ENCODE results near the gene CDK5.

- no peak for TF ChIP-seq POLR2A (IDR thresholded peaks at IDR 0.05)
- TF ChIP-seq, protein P1, sequence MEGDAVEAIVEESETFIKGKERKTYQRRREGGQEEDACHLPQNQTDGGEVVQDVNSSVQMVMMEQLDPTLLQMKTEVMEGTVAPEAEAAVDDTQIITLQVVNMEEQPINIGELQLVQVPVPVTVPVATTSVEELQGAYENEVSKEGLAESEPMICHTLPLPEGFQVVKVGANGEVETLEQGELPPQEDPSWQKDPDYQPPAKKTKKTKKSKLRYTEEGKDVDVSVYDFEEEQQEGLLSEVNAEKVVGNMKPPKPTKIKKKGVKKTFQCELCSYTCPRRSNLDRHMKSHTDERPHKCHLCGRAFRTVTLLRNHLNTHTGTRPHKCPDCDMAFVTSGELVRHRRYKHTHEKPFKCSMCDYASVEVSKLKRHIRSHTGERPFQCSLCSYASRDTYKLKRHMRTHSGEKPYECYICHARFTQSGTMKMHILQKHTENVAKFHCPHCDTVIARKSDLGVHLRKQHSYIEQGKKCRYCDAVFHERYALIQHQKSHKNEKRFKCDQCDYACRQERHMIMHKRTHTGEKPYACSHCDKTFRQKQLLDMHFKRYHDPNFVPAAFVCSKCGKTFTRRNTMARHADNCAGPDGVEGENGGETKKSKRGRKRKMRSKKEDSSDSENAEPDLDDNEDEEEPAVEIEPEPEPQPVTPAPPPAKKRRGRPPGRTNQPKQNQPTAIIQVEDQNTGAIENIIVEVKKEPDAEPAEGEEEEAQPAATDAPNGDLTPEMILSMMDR (IDR thresholded peaks at IDR 0.05): no peak
- no peak for TF ChIP-seq EP300 (IDR thresholded peaks at IDR 0.05)
These were observed 50.2 kb downstream of the CDK5 start for GRCh38 chr7:151007469-151007898.

Measured in ovary (tissue), 3 donors.